GM21619 (cell line): ENCODE measurements around the gene LRCH1.

Source experiments
- ATAC-seq: cut with Tn5 transposase; IDR thresholded peaks from one replicate; pipeline ENCODE4 v1.9.1; 2021; ENCODE audit not compliant: unreplicated experiment

The LRCH1 gene

GRCh38 chr13:46663206-46664037 is 110.5 kb downstream of the LRCH1 start:
- no peak for ATAC-seq

- no peak for ATAC-seq
Observed at GRCh38 chr13:46664195-46664594, 111.2 kb downstream of the LRCH1 start.

GRCh38 chr13:46665248-46665632 is 112.3 kb downstream of the LRCH1 start:
- ATAC-seq = no peak

GRCh38 chr13:46665633-46666482 is 112.9 kb downstream of the LRCH1 start:
- peak; percentile 38 for ATAC-seq

DNA sequence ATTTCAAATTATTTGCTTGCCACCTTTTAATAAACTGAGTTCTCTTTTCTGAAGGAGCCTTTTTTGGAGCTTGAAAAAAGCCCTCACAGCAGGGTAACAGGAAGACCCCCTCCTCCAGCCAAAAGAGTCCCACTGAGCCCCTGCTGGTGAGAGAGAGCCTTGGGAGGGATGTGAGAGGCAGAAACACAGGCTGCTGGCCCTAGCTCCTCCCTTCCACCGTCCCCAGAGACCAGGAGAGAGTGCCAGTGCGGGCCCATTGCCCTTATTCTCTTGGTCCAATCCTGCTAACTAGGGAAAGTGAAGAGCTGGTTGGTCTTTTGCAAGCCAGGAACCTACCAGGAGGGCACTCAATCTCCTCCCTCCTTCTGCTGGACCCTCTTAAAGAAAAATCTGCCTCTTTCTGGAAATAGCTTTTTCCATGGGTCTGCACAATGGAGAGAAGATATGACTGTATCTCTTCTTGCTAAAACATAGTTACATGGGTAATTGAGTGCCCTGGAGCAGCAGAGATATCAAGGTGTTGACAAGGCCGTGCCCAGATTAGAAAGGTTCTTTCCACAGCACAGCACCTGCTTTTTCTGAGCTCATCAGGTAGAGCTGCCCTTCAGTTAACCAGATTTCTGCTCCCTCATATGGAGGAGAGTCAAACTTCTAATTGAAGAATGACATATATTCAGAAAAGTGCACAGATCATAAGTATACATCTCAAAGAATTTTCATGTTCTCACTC is 113.9 kb downstream of the LRCH1 start:
- ATAC-seq = no peak

GRCh38 chr13:46667687-46668281 is 114.8 kb downstream of the LRCH1 start:
- ATAC-seq = peak; percentile 49

DNA sequence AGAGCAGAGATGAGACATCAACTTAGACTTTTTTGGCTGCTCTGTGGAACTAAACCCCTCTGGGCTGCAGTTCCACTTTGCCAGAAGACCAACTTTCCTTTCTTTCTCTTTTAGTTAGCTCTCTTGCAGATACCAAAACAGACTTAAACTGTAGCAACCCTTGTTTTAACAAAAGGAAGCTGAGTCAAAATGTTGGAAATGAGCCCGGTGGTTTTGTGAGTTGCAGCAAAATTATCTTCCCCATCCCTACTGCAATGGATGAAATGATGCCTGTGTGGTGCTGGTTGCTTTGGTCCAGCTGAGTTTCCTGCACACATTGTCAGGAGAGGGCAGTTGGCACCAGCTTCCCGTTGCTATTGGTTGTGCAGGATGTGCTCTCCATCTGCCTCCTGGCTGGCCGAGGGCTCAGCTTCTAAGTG is 115.3 kb downstream of the LRCH1 start:
- peak; percentile 11 for ATAC-seq

DNA sequence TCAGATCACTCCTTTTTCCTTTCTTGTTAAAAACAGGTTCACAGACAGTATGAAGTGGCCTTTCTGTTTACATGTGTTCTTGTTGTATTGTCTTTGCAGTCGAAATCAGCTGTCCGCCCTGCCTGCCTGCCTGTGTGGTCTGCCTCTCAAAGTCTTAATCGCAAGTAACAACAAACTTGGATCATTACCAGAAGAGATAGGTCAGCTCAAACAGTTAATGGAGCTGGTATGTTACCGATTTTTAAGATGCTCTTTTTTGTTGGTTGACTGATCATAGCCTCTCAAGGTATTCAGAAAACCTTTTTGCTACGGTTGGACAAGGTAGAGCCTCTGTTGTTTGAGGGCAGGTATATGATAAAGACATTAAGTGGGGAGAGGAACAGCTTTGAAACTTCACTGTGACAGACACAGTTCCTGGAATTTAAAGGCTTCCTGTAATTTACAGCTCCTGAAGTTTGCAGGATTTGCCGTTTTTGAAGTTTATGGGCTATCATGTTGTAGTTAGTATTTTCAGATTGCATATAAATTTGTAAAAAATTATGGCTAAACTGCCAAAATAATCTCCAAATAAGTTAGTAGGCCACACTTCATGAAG is 116.1 kb downstream of the LRCH1 start:
- ATAC-seq = no peak

GRCh38 chr13:46672338-46673090 is 119.5 kb downstream of the LRCH1 start:
- ATAC-seq = no peak

DNA sequence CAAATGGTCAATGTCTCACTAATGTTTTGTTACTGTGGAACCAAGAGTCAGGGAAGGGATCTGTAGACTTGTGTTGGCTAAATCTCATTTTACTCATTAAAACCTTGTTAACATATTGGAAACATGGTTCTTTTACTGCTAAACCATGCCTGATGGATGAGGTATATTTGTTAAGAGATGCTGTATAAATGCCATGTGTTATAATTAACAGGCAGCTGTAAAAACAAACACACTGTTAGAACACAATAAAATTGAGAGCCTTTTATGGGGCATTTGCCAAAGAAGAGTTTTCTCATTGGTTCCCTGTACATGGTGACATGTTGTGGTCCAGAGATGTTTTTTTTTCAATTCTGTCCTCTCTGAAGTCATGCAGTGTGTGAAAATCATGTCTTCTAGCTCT is 122.0 kb downstream of the LRCH1 start:
- ATAC-seq = no peak

DNA sequence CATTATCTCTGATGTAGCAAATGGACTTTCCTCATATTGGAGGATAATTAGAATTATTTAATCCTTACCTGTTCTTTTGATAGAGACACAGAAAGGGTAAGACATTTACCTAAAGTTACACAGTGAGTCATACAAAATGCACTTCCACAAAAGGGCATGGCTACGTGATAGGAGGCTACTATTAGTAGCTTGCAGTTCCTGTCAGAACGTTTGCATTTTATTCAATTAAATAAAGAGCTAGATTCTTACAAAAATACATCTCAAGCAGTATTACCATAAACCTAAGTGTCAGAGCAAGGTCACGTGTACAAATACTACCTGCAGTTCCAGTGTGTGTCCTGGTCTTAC is 123.4 kb downstream of the LRCH1 start:
- no peak for ATAC-seq

- ATAC-seq = peak; percentile 87
Observed at GRCh38 chr13:46679369-46680120, 126.6 kb downstream of the LRCH1 start.

DNA sequence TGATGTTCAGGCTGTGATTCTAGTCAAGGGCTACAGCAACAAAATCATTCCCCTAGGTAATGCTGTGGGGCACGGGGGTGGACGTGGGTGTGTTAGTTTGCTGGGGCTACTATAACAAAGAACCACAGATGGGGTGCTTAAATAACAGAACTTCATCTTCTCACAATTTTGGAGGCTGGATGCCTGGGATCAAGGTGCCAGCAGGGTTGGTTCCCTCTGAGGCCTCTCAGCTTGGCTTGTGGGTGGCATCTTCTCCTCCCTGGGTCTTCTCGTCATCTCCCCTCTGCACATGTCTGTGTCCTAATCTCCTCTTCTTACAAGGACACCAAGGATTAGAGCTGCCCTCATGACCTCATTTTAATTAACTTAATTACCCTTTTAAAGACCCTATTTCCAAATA is 129.0 kb downstream of the LRCH1 start:
- ATAC-seq = no peak

- no peak for ATAC-seq
Observed at GRCh38 chr13:46682707-46683106, 129.7 kb downstream of the LRCH1 start.

DNA sequence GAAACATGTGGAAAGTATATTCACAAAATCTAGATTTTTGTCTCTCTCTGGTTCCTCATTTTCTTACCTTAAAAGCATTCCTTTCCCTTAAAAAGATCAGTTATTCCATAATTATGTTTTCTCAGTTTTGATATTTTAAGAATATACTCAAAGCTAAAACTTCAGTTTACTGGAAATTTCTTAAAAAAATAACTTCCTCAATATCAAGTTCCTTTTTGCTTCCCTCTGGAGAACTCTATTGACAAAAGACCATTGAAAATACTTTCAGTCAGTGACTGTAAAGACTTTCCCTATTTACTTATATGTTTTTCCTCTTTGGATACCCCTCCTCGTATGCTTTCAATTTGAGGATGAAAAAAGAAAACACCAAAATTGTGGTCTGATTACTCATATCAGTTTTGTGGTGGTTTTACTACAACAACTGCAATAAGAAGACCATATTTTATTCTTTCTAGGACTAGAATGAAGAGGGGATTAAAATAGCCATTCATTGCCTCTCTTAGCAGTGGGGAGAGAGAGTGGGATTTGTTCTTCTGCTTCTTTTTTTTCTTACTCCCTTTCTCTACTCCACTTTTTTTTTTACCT is 130.8 kb downstream of the LRCH1 start:
- no peak for ATAC-seq

DNA sequence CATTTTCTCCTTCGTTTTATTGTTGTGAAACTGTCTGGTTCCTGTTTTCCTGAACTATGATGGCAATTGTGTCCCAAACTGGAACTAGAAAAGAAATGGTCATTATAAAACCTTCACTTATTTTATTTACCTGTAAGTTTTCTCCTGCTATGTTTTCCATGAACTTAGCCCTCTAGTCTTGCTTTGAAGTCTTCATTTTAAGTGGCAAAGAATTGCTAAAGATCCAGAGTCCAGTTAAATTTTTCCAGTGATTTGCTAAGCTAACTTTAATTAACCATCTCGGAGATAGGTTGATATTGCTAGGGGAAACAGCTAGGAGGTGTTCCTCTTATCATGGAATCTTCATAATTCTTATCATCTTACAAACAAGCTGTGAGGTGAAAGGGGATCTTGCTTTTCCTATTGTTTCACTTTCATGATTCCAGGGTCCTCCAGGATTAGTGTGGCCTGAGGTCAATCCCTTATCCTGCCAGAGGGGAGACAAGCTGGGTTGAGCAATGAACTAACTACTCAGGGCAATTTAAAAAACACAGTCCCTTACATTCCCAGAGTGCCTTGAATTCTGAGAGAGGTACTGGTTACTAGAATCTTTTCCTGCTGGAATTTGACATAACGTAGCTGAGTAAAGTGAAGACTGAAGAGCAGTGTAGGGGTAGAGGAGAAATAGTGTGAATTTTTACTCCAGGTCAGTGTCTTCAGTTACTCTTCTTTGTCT is 131.5 kb downstream of the LRCH1 start:
- ATAC-seq = no peak

DNA sequence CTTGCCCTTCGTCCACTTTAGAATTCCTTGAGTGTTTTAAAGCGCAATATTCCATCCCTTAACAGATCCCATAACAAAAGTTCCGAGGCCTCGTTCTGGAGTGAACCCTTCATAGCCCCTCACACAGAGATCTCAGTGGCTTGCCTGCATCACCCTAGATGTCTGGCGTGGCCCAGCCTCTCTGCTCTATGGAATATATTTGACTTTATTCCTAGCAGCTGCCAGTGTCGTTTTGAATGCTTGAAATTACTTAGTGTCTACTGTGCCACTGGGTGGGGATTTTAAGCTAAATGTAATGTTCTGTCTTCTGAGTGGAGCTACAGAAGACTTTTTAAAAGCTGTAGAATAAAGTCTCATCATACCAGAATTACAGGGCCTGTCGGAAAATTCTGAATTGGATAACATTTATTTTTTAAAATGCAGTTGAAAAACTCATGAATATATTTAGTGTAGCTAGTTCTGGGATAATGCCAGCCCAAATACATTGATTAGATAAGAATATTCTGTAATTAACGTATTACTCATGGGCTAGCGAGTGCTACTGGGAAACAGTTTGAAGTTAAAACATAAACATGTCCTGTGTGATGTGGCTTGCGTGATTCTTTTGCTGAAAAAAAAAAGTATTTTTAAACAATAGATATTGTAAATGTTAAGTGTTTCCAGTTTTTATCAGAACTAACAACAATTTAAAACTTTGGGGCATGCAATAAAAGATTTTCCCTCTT is 132.2 kb downstream of the LRCH1 start:
- no peak for ATAC-seq

- no peak for ATAC-seq
Observed at GRCh38 chr13:46686171-46686570, 133.2 kb downstream of the LRCH1 start.
